HL-60 (cell line): Measurements from ENCODE around the gene TTLL11.

Experiments
- GABPA ChIP-seq: IDR thresholded peaks from 2 replicates; pipeline ENCODE4 v1.6.1; 2012; ENCODE audit warnings: low read depth
- TF ChIP-seq, protein P1 (sequence below): IDR thresholded peaks from one replicate; pipeline ENCODE4 v1.5.1; 2011; ENCODE audit warnings: low read length, control low read depth, inconsistent platforms; ENCODE audit not compliant: insufficient read depth

DNA sequence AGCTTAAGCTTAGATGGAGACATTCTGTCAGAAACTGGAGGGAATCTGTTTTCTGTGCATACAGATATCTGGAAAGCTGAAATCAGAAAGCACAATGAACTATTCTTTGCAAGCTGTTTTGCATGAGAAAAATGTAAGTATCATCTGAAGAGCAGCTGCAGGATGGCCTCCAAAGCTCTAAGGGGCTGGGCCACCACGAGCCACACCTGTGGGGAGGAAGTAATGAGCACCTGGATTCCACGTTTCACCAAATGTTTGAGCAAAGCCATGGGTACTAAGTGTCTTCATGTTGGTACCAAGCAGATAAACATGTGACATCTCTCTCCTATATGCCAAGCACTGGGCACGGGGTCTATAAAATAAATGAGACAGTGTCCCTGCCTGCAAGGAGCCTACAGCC lies 199.3 kb downstream of the TTLL11 start:
- TF ChIP-seq, protein P1, sequence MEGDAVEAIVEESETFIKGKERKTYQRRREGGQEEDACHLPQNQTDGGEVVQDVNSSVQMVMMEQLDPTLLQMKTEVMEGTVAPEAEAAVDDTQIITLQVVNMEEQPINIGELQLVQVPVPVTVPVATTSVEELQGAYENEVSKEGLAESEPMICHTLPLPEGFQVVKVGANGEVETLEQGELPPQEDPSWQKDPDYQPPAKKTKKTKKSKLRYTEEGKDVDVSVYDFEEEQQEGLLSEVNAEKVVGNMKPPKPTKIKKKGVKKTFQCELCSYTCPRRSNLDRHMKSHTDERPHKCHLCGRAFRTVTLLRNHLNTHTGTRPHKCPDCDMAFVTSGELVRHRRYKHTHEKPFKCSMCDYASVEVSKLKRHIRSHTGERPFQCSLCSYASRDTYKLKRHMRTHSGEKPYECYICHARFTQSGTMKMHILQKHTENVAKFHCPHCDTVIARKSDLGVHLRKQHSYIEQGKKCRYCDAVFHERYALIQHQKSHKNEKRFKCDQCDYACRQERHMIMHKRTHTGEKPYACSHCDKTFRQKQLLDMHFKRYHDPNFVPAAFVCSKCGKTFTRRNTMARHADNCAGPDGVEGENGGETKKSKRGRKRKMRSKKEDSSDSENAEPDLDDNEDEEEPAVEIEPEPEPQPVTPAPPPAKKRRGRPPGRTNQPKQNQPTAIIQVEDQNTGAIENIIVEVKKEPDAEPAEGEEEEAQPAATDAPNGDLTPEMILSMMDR, result no peak
- no peak for TF ChIP-seq GABPA
